ENCODE data around the gene OPN5. TPM values are rescaled to one million over a fixed set of nuclear protein-coding genes. Genes with fewer than 3 reads are reported as not detected.

Gene OPN5
- total and polyA plus RNA-seq, 2 donors (not counting 3 experiments of a cell fraction or from before 2014, with no cell fraction given) = not detected

DNA sequence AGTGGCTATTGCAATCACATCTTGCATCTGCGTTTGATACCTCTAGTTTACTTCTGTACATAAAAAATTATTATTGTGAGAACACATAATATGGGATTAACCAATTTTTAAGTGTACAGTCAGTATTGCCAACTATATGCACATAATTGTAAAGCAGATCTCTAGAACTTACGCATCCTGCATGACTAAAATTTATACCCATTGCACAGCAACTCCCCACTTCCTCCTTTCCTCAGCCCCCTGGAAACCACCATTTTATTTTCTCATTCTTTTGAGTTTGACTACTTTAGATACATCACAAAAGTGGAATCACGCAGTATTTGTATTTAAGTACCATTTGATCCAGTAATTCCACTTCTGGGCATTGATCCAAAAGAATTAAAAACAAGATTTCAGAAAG is 19.3 kb upstream of the OPN5 start:
- H4K20me1 ChIP-seq (replicated peaks; ENCODE audit: control insufficient read depth, extremely low read depth, insufficient read depth, low read length) = no peaks in the 10 kb centered on the region
- CTCF ChIA-PET = no interaction called here
- no peaks in the 10 kb centered on the region for H3K4me1 ChIP-seq (ENCODE audit: control insufficient read depth, extremely low read depth, insufficient read depth, low read length)
- TF ChIP-seq MYC (IDR thresholded peaks at IDR 0.05; ENCODE audit: low read depth, low read length) (no peak), GATA2 (IDR thresholded peaks at IDR 0.05; ENCODE audit: insufficient read depth, insufficient read length, low read depth, low read length) (no peak), EZH2 (IDR thresholded peaks at IDR 0.05; ENCODE audit: borderline replicate concordance, low read depth, low read length, severe bottlenecking) (no peak), POLR2A (IDR thresholded peaks at IDR 0.05; ENCODE audit: low read depth, low read length) (no peak), JUN (IDR thresholded peaks at IDR 0.05; ENCODE audit: borderline replicate concordance, insufficient read depth, insufficient read length, low read depth) (no peak), POLR2AphosphoS5 (IDR thresholded peaks at IDR 0.05; ENCODE audit: insufficient read depth, low read depth, low read length) (no peak), FOS (IDR thresholded peaks at IDR 0.05; ENCODE audit: borderline replicate concordance, insufficient read depth, low read length) (no peak)
- TF ChIP-seq, protein P1, sequence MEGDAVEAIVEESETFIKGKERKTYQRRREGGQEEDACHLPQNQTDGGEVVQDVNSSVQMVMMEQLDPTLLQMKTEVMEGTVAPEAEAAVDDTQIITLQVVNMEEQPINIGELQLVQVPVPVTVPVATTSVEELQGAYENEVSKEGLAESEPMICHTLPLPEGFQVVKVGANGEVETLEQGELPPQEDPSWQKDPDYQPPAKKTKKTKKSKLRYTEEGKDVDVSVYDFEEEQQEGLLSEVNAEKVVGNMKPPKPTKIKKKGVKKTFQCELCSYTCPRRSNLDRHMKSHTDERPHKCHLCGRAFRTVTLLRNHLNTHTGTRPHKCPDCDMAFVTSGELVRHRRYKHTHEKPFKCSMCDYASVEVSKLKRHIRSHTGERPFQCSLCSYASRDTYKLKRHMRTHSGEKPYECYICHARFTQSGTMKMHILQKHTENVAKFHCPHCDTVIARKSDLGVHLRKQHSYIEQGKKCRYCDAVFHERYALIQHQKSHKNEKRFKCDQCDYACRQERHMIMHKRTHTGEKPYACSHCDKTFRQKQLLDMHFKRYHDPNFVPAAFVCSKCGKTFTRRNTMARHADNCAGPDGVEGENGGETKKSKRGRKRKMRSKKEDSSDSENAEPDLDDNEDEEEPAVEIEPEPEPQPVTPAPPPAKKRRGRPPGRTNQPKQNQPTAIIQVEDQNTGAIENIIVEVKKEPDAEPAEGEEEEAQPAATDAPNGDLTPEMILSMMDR (IDR thresholded peaks at IDR 0.05; ENCODE audit: extremely low read depth in 1 of 2, insufficient read depth in 1 of 2, low read depth in 1 of 2, low read length in 2 of 2) = no peak
- TF ChIP-seq, protein P2, sequence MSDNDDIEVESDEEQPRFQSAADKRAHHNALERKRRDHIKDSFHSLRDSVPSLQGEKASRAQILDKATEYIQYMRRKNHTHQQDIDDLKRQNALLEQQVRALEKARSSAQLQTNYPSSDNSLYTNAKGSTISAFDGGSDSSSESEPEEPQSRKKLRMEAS (IDR thresholded peaks at IDR 0.05; ENCODE audit: insufficient read depth, insufficient read length) = no peak
- FAIRE-seq (no peak), DNase-seq (ENCODE audit: low read depth, low spot score) (no peak)
- no peaks in the 10 kb centered on the region for H3K27me3 ChIP-seq (ENCODE audit: control insufficient read depth in 2 of 2, insufficient read depth in 2 of 2, low read length in 2 of 2)
- H3K4me2 ChIP-seq (ENCODE audit: insufficient read depth, low read length) = no peak overlapping the region
- dilution Hi-C loops (cut with MboI; ENCODE audit: extremely low pct_ligation_motif_present, low sequenced_read_pairs) = no loop called here
- H3K36me3 ChIP-seq (ENCODE audit: control insufficient read depth in 2 of 2, extremely low read depth in 1 of 2, insufficient read depth in 2 of 2, low read length in 2 of 2) = no peaks in the 10 kb centered on the region
- no peaks in the 10 kb centered on the region for H3K79me2 ChIP-seq (ENCODE audit: control insufficient read depth, insufficient read depth, low read length)
- no peak overlapping the region for H2AFZ ChIP-seq (ENCODE audit: low read depth, low read length)
- POLR2A ChIA-PET = no interaction called here
- no peak overlapping the region for H3K9ac ChIP-seq (replicated peaks; ENCODE audit: extremely low read depth, insufficient read depth, low read length)
- no peak overlapping the region for H3K4me3 ChIP-seq (replicated peaks in 1 of 3; ENCODE audit: insufficient read depth in 1 of 3, low read depth in 1 of 3, low read length in 3 of 3)
- no peak overlapping the region for H3K27ac ChIP-seq (ENCODE audit: insufficient read depth, low read depth, low read length)
- H3K9me1 ChIP-seq (replicated peaks; ENCODE audit: control insufficient read depth, extremely low read depth, insufficient read depth, low read length) = no peaks in the 10 kb centered on the region
- H3K9me3 ChIP-seq (replicated peaks; ENCODE audit: control insufficient read depth, insufficient read depth, low read length) = no peaks in the 10 kb centered on the region
- no TSS peak for BruUV-seq (replicated peaks)
- intact Hi-C loops (cut with micrococcal nuclease) = no loop called here

Data from endothelial cell of umbilical vein (primary cell).